ENCODE data around the gene PPP2R3B.

PPP2R3B gene

GRCh38 chrX:431492-432111 lies 44.9 kb upstream of the PPP2R3B start:
- no peak for TF ChIP-seq TCF12 (IDR thresholded peaks at IDR 0.05; ENCODE audit: low read depth)
- TF ChIP-seq ZBTB7A (IDR thresholded peaks at IDR 0.05; ENCODE audit: low read depth): no peak
- TF ChIP-seq MAX (IDR thresholded peaks at IDR 0.05): no peak
- TF ChIP-seq REST (IDR thresholded peaks at IDR 0.05; ENCODE audit: low read depth): no peak
- TF ChIP-seq CREB1 (IDR thresholded peaks at IDR 0.05; ENCODE audit: low read depth): no peak
- TF ChIP-seq TEAD4 (IDR thresholded peaks at IDR 0.05): no peak
- no peak for TF ChIP-seq EP300 (IDR thresholded peaks at IDR 0.05; ENCODE audit: borderline replicate concordance)
- TF ChIP-seq FOXM1 (IDR thresholded peaks at IDR 0.05; ENCODE audit: borderline replicate concordance, low read depth): no peak
- no peak for TF ChIP-seq CEBPB (IDR thresholded peaks at IDR 0.05)
- no peak for TF ChIP-seq USF1 (IDR thresholded peaks at IDR 0.05)
- no peak for TF ChIP-seq NFIC (IDR thresholded peaks at IDR 0.05)
- no peak for TF ChIP-seq EGR1 (IDR thresholded peaks at IDR 0.05)
- TF ChIP-seq RAD21 (IDR thresholded peaks at IDR 0.05; ENCODE audit: low read depth): no peak

GRCh38 chrX:431056-431455 lies 44.3 kb upstream of the PPP2R3B start:
- TF ChIP-seq FOXM1 (IDR thresholded peaks at IDR 0.05; ENCODE audit: borderline replicate concordance, low read depth) (no peak), USF1 (IDR thresholded peaks at IDR 0.05) (no peak), RAD21 (IDR thresholded peaks at IDR 0.05; ENCODE audit: low read depth) (no peak), REST (IDR thresholded peaks at IDR 0.05; ENCODE audit: low read depth) (no peak), NFIC (IDR thresholded peaks at IDR 0.05) (no peak), TCF12 (IDR thresholded peaks at IDR 0.05; ENCODE audit: low read depth) (no peak), CEBPB (IDR thresholded peaks at IDR 0.05) (no peak), MAX (IDR thresholded peaks at IDR 0.05) (no peak), TEAD4 (IDR thresholded peaks at IDR 0.05) (no peak), YY1 (IDR thresholded peaks at IDR 0.05; ENCODE audit: low read depth) (no peak), EP300 (IDR thresholded peaks at IDR 0.05; ENCODE audit: borderline replicate concordance) (no peak), EGR1 (IDR thresholded peaks at IDR 0.05) (no peak), TAF1 (IDR thresholded peaks at IDR 0.05; ENCODE audit: low read depth) (no peak), CREB1 (IDR thresholded peaks at IDR 0.05; ENCODE audit: low read depth) (no peak), ZBTB7A (IDR thresholded peaks at IDR 0.05; ENCODE audit: low read depth) (no peak)

- TF ChIP-seq ZBTB7A (IDR thresholded peaks at IDR 0.05; ENCODE audit: low read depth) (no peak), CEBPB (IDR thresholded peaks at IDR 0.05) (no peak), TEAD4 (IDR thresholded peaks at IDR 0.05) (no peak), FOXM1 (IDR thresholded peaks at IDR 0.05; ENCODE audit: borderline replicate concordance, low read depth) (no peak), YY1 (IDR thresholded peaks at IDR 0.05; ENCODE audit: low read depth) (no peak), CREB1 (IDR thresholded peaks at IDR 0.05; ENCODE audit: low read depth) (no peak)
Measured at GRCh38 chrX:429266-429825, 42.6 kb upstream of the PPP2R3B start.

- no peak for TF ChIP-seq TAF1 (IDR thresholded peaks at IDR 0.05; ENCODE audit: low read depth)
- peak; percentile 43; the same call in 1 of the 2 replicates for TF ChIP-seq RAD21 (IDR thresholded peaks at IDR 0.05; ENCODE audit: low read depth)
Measured at GRCh38 chrX:427812-428725, 41.4 kb upstream of the PPP2R3B start.

GRCh38 chrX:426881-427280 lies 40.2 kb upstream of the PPP2R3B start:
- no peak for TF ChIP-seq TEAD4 (IDR thresholded peaks at IDR 0.05)
- no peak for TF ChIP-seq TAF1 (IDR thresholded peaks at IDR 0.05; ENCODE audit: low read depth)
- TF ChIP-seq CREB1 (IDR thresholded peaks at IDR 0.05; ENCODE audit: low read depth): no peak
- no peak for TF ChIP-seq FOXM1 (IDR thresholded peaks at IDR 0.05; ENCODE audit: borderline replicate concordance, low read depth)
- no peak for TF ChIP-seq EP300 (IDR thresholded peaks at IDR 0.05; ENCODE audit: borderline replicate concordance)
- TF ChIP-seq ZBTB7A (IDR thresholded peaks at IDR 0.05; ENCODE audit: low read depth): no peak
- no peak for TF ChIP-seq TCF12 (IDR thresholded peaks at IDR 0.05; ENCODE audit: low read depth)
- TF ChIP-seq NFIC (IDR thresholded peaks at IDR 0.05): no peak
- TF ChIP-seq USF1 (IDR thresholded peaks at IDR 0.05): no peak
- no peak for TF ChIP-seq RAD21 (IDR thresholded peaks at IDR 0.05; ENCODE audit: low read depth)
- TF ChIP-seq EGR1 (IDR thresholded peaks at IDR 0.05): no peak
- TF ChIP-seq YY1 (IDR thresholded peaks at IDR 0.05; ENCODE audit: low read depth): no peak
- TF ChIP-seq CEBPB (IDR thresholded peaks at IDR 0.05): no peak
- no peak for TF ChIP-seq MAX (IDR thresholded peaks at IDR 0.05)
- TF ChIP-seq REST (IDR thresholded peaks at IDR 0.05; ENCODE audit: low read depth): no peak
